ENCODE measurements around the gene CUTC.

The CUTC gene

DNA sequence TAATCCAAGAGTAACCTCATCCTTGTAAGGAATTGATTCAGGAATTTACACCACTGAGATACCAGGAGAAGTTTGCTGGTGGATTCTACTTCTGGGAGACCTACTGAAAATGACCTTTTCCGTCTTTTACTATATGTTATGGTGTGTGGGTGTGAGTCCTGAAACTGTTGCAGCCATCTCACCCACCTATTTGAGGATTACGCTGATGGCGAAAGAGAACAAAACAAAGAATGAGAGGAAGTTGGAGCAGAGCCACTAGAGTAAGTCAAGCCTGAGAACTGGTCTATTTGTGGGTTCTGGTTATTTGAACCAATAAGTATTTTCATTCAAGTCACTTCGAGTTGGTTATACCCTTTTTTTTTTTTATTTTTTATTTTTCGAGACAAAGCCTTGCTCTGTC is 37.7 kb downstream of the CUTC start:
- no peak for ATAC-seq
- TF ChIP-seq ZNF8 (CRISPR knock-in tag; IDR thresholded peaks at IDR 0.05): no peak
- TF ChIP-seq CSRNP3 (CRISPR knock-in tag; IDR thresholded peaks at IDR 0.05): no peak
- no peak for TF ChIP-seq ZFP30 (CRISPR knock-in tag; IDR thresholded peaks at IDR 0.05)
- TF ChIP-seq ZFP3 (CRISPR knock-in tag; IDR thresholded peaks at IDR 0.05): no peak
- TF ChIP-seq RARB (CRISPR knock-in tag; IDR thresholded peaks at IDR 0.05): no peak
- no peak for TF ChIP-seq SNAI2 (CRISPR knock-in tag; IDR thresholded peaks at IDR 0.05)
- TF ChIP-seq GLIS3 (CRISPR knock-in tag; IDR thresholded peaks at IDR 0.05): no peak
- TF ChIP-seq, protein P1, sequence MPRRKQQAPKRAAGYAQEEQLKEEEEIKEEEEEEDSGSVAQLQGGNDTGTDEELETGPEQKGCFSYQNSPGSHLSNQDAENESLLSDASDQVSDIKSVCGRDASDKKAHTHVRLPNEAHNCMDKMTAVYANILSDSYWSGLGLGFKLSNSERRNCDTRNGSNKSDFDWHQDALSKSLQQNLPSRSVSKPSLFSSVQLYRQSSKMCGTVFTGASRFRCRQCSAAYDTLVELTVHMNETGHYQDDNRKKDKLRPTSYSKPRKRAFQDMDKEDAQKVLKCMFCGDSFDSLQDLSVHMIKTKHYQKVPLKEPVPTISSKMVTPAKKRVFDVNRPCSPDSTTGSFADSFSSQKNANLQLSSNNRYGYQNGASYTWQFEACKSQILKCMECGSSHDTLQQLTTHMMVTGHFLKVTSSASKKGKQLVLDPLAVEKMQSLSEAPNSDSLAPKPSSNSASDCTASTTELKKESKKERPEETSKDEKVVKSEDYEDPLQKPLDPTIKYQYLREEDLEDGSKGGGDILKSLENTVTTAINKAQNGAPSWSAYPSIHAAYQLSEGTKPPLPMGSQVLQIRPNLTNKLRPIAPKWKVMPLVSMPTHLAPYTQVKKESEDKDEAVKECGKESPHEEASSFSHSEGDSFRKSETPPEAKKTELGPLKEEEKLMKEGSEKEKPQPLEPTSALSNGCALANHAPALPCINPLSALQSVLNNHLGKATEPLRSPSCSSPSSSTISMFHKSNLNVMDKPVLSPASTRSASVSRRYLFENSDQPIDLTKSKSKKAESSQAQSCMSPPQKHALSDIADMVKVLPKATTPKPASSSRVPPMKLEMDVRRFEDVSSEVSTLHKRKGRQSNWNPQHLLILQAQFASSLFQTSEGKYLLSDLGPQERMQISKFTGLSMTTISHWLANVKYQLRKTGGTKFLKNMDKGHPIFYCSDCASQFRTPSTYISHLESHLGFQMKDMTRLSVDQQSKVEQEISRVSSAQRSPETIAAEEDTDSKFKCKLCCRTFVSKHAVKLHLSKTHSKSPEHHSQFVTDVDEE (CRISPR knock-in tag; IDR thresholded peaks at IDR 0.05): no peak
- TF ChIP-seq ZNF565 (CRISPR knock-in tag; conservative IDR thresholded peaks at IDR 0.05; ENCODE audit: low read depth): no peak
- no peak for TF ChIP-seq PATZ1 (CRISPR knock-in tag; IDR thresholded peaks at IDR 0.05; ENCODE audit: borderline replicate concordance)
- no peak for TF ChIP-seq CSDC2 (CRISPR knock-in tag; IDR thresholded peaks at IDR 0.05)
- no peak for TF ChIP-seq OSR1 (CRISPR knock-in tag; IDR thresholded peaks at IDR 0.05)
- no peak for TF ChIP-seq ZNF70 (CRISPR knock-in tag; IDR thresholded peaks at IDR 0.05)
- no peak for TF ChIP-seq ISL1 (CRISPR knock-in tag; IDR thresholded peaks at IDR 0.05)
- TF ChIP-seq ARNTL (CRISPR knock-in tag; IDR thresholded peaks at IDR 0.05; ENCODE audit: borderline replicate concordance, low read depth): no peak
- no peak for TF ChIP-seq PPARA (CRISPR knock-in tag; IDR thresholded peaks at IDR 0.05; ENCODE audit: borderline replicate concordance)
- TF ChIP-seq ZC3H10 (CRISPR knock-in tag; IDR thresholded peaks at IDR 0.05): no peak
- TF ChIP-seq POU6F1 (CRISPR knock-in tag; IDR thresholded peaks at IDR 0.05; ENCODE audit: borderline replicate concordance, low read depth): no peak
- TF ChIP-seq ESRRG (CRISPR knock-in tag; IDR thresholded peaks at IDR 0.05): no peak
- no peak for TF ChIP-seq CREB5 (CRISPR knock-in tag; IDR thresholded peaks at IDR 0.05; ENCODE audit: low read depth)

GRCh38 chr10:99770408-99771045 is 38.5 kb downstream of the CUTC start:
- ATAC-seq: no peak
- TF ChIP-seq ZFP30 (CRISPR knock-in tag; IDR thresholded peaks at IDR 0.05): no peak
- TF ChIP-seq TCF4 (CRISPR knock-in tag; IDR thresholded peaks at IDR 0.05; ENCODE audit: borderline replicate concordance): no peak
- TF ChIP-seq POU6F1 (CRISPR knock-in tag; IDR thresholded peaks at IDR 0.05; ENCODE audit: borderline replicate concordance, low read depth): no peak
- TF ChIP-seq ZNF70 (CRISPR knock-in tag; IDR thresholded peaks at IDR 0.05): no peak
- no peak for TF ChIP-seq OSR1 (CRISPR knock-in tag; IDR thresholded peaks at IDR 0.05)
- no peak for TF ChIP-seq ISL1 (CRISPR knock-in tag; IDR thresholded peaks at IDR 0.05)
- no peak for TF ChIP-seq ZFP3 (CRISPR knock-in tag; IDR thresholded peaks at IDR 0.05)
- no peak for TF ChIP-seq PPARA (CRISPR knock-in tag; IDR thresholded peaks at IDR 0.05; ENCODE audit: borderline replicate concordance)
